PC-3 (cell line): ENCODE measurements around the gene CEP85.

ENCODE experiments used
- EZH2 ChIP-seq: fragments of 300-600 bp; sonication (generic); IDR thresholded peaks from one replicate; pipeline ENCODE4 v1.6.1; 2017; ENCODE audit warnings: antibody characterized with exemption, mild to moderate bottlenecking, low read length; ENCODE audit not compliant: unreplicated experiment
- TF ChIP-seq, protein P1 (sequence below): fragments of 300-600 bp; sonication (generic); conservative IDR thresholded peaks from 2 replicates; pipeline ENCODE4 v1.5.1; 2017; ENCODE audit warnings: antibody characterized with exemption, low read depth, mild to moderate bottlenecking, low read length

- TF ChIP-seq, protein P1, sequence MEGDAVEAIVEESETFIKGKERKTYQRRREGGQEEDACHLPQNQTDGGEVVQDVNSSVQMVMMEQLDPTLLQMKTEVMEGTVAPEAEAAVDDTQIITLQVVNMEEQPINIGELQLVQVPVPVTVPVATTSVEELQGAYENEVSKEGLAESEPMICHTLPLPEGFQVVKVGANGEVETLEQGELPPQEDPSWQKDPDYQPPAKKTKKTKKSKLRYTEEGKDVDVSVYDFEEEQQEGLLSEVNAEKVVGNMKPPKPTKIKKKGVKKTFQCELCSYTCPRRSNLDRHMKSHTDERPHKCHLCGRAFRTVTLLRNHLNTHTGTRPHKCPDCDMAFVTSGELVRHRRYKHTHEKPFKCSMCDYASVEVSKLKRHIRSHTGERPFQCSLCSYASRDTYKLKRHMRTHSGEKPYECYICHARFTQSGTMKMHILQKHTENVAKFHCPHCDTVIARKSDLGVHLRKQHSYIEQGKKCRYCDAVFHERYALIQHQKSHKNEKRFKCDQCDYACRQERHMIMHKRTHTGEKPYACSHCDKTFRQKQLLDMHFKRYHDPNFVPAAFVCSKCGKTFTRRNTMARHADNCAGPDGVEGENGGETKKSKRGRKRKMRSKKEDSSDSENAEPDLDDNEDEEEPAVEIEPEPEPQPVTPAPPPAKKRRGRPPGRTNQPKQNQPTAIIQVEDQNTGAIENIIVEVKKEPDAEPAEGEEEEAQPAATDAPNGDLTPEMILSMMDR, result no peak
- no peak for TF ChIP-seq EZH2
Measured at GRCh38 chr1:26315874-26316850, 82.2 kb downstream of the CEP85 start.
